Measurements from ENCODE around the gene CATSPER4. TPM values are rescaled to one million over a fixed set of nuclear protein-coding genes. Genes with fewer than 3 reads are reported as not detected.

The CATSPER4 gene
- polyA plus RNA-seq, 12 donors: 0.08 TPM; not detected in 11

DNA sequence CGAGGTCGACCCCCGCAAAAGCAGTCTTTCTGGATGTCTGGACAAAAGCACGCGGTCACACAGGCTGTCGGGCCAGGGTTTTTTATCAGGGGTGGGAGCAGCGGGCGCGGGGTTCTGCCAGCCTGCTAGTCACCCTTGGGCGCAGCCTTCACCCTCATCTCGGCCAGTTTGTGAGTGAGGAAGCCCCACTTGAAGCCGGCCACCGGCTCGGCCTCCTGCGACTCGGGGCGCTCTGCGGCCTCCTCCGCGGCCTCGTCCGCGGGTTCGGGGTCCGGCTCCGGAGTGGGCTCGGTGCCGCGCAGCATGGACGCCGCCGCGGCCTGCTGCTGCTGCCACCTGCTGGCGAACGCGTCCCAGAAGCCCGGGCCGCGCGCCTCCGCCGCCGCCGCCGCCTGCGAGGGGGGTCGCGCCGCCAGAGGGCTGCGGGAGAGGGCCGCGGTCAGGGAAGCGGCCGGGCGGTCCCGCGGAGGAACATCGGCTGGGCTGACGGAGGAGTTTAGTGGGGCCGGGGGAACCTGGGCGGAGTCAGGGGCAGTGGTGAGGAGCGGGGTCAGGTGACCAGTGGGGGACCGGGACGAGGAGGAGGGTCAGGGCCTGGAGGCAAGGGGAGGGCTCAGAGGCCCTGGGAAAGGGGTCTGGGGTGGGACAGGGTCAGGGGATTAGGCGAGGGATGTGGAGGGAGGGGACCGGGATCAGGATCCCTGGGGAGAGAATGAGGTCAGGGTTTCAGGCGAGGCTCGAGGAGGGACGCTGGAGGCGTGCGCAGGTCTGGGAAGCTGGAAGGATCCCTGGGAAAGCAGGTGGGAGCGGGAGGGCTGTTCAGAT lies 26.2 kb upstream of the CATSPER4 start:
- DNase-seq: no peak

- no peak for DNase-seq
Observed at GRCh38 chr1:26164861-26165842, 25.2 kb upstream of the CATSPER4 start.

DNA sequence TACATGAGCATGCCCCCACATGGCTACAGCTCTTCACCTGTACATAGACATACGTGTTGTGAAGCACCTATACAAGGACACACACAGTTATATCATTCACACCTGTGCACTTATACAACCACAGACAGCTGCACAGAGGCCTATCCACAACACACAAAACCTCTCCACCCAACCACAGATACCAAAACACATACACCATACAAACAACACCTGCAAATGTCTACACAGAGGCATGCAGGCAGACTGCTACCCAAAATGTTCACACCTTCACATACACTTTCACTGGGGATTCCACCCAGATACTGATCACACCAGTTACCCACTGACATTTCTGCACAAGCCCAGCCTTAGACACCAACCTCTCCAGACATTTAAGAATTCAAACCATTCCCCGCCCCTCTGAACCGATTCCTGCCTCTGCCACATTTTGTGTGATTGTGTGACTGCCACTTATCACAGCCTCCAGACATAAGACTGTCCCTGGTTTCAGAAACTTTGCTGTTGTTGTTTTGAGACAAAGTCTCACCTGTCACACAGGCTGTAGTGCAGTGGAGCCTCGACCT lies 23.6 kb upstream of the CATSPER4 start:
- no peak for DNase-seq

GRCh38 chr1:26168410-26169197 lies 21.8 kb upstream of the CATSPER4 start, which contains the start of gene C1orf232:
Gene C1orf232, minus strand, starts transcription at chr1:26168963. Its CDS starts 464 bp downstream, at chr1:26168499.
- DNase-seq: no peak

GRCh38 chr1:26169198-26169554 lies 21.2 kb upstream of the CATSPER4 start:
- no peak for DNase-seq

- DNase-seq: peak; percentile 90
Observed at GRCh38 chr1:26169669-26170471, 20.5 kb upstream of the CATSPER4 start, which contains the start of gene ZNF593. Gene ZNF593, plus strand, starts transcription at chr1:26169908. Its CDS starts 76 bp downstream, at chr1:26169984.

DNA sequence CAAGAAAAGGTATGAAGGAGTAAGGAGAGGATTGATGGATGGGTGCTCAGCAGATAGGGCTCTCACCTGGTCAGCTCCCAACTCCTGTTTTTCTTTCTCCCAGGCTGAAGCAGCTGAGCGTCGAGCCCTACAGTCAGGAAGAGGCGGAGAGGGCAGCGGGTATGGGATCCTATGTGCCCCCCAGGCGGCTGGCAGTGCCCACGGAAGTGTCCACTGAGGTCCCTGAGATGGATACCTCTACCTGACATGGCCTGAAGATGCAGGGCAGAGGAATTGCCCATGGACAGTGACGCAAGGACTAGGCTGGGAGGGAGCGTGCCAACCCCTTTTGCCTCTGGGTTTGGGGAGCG lies 20.0 kb upstream of the CATSPER4 start:
- no peak for DNase-seq

- DNase-seq: no peak
Observed at GRCh38 chr1:26171084-26172072, 19.0 kb upstream of the CATSPER4 start, which contains the start of gene ZNF593OS. Gene ZNF593OS, minus strand, starts transcription at chr1:26171832. Its CDS starts 171 bp downstream, at chr1:26171661.

GRCh38 chr1:26175346-26175745 lies 15.1 kb upstream of the CATSPER4 start:
- no peak for DNase-seq

- no peak for DNase-seq
Observed at GRCh38 chr1:26177182-26177684, 13.2 kb upstream of the CATSPER4 start, which contains the start of gene CNKSR1. Gene CNKSR1, plus strand, starts transcription at chr1:26177491. Its CDS starts 57 bp downstream, at chr1:26177548.

GRCh38 chr1:26180010-26180506 lies 10.3 kb upstream of the CATSPER4 start:
- no peak for DNase-seq

DNA sequence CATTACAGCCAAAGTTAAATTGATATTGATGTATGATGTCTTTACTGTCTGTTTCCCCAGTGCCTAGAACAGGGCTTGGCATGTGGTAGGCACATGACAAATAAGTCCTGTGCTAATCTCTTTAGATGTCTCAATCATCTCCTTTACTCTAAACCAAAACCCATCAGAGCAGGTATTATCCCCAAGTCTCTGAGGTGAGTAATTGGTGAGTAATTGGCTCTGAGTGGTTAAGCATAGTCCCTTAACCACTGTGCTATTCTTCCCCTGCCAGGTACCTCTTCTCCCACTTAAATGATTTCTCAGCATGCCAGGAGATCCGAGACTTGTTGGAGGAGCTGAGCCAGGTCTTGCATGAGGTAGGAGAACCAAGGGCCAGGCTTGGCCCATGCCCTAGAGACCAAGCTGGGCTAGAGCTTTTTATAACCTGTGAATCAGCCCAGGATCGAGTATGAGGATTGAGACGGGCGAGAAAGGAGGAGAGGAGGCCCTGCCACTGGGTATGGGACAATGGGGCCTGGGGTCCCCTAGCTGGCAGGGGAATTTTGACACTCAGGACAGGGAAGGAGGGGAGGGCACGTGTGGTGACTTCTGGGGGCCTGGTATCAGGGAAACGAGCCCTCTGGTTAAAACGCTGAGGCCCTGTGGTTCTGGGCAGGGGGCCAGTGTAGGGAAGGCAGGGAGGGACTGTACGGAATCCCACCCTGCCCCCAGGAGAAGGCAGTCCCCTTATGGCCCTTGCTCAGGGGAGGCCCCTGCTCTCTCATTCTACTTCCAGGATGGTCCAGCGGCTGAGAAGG lies 8.6 kb upstream of the CATSPER4 start:
- no peak for DNase-seq

DNA sequence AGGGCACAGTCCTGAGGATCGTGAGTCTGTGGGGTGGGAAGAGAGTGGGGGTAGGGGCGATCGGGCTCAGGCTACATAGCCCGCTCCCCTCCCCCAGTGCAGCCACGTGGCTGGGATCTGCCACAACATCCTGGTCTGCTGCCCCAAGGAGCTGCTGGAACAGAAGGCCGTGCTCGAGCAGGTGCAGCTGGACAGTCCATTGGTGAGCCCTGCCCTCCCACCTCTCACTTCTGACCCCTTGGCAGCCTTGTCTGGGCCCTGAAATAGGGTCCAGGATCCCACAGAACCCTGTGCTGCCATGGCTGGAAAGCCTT lies 8.1 kb upstream of the CATSPER4 start:
- no peak for DNase-seq

GRCh38 chr1:26184086-26184485 lies 6.3 kb upstream of the CATSPER4 start:
- DNase-seq: no peak

- DNase-seq: no peak
Observed at GRCh38 chr1:26184883-26185282, 5.5 kb upstream of the CATSPER4 start.

DNA sequence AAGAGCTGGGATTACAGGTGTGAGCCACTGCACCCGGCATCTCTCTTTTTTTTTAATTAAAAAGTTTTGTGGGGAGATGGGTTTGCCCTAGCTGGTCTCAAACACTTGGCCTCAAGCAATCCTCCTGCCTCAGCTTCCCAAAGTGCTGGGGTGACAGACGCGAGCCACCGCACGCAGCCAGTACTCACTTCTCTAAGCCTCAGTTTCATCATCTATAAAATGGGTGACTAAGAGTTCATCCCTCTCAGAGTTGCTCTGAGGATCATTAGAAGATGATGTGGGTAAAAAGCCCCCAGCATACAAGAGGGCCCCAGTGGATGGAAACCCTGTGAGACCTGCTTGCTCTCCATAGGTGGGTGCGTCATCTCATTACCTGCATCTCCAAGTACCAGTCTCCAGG lies 2.5 kb upstream of the CATSPER4 start:
- no peak for DNase-seq

- no peak for DNase-seq
Observed at GRCh38 chr1:26188477-26188876, 1.9 kb upstream of the CATSPER4 start.

- DNase-seq: no peak
Observed at GRCh38 chr1:26189331-26189730, 1.1 kb upstream of the CATSPER4 start.

Measured in muscle of arm (tissue), 12 donors.